Measurements from ENCODE around the gene SZT2.
A peak's percentile ranks its signal among the peaks of the same experiment; 100 is the strongest.
"Not testable (repeated sequence)": the region's sequence is repeated elsewhere in the genome, so short reads cannot be mapped to it uniquely, and the experiment has no call there.

The SZT2 gene

DNA sequence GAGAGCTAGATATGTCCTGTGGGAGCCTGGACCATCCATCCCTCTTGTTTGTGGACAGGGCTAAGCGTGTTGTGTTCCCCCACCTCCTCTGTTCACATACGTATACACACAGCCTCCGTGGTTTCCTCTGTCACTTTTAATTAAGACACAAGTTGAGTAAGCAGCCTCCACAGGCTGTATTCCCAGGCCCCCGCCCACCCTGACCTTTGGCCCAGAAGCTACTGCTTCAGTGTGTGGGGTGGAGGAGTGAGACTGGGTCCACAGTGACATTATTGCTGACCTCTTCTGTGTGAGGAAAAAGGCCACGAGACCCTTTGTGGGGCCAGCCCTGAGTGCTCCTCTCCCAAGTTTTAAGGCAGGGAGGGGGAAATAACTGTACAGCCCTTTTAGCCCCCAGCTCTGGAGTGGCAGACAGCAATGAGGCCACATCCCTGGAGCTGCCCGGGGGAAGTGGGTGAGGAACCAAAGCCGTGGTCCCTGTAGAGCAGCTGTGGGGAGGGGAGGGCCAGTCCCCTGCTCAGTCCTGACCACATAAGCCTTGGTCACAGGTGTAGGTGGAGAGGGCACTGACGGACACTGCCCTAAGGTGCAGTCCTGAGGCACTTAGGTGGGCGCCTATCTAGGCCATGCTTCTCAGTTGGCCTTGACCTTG lies 26.3 kb upstream of the SZT2 start:
- no peak for DNase-seq (ENCODE audit: low read depth in 2 of 2)

DNA sequence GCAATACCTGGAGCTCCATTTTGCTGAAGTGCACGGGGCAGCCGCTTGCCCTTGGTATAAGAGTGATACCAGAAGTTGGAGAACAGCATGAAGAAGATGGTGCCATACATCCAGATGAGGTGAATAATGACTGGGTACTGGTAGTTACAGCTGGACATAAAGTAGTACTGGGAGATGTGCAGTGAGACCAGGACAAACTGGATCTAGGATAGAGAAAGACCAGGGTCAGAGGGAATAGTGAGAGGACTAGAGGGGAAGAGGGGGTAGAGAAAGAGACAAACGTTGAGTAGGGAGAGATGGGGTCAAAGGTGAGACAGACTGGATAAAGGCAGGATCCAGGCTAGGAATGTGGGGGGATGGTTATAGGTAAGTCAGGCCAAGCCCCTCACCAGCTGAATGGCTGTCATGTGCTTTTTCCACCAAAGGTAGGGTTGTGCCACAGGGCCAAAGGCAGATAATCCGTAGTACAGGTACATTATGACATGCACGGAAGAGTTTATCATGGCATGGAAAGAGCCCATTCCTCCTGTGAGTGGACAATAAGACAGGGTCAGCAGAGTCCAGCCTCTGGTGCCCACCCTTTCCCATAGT lies 25.7 kb upstream of the SZT2 start:
- no peak for DNase-seq (ENCODE audit: low read depth in 2 of 2)

DNA sequence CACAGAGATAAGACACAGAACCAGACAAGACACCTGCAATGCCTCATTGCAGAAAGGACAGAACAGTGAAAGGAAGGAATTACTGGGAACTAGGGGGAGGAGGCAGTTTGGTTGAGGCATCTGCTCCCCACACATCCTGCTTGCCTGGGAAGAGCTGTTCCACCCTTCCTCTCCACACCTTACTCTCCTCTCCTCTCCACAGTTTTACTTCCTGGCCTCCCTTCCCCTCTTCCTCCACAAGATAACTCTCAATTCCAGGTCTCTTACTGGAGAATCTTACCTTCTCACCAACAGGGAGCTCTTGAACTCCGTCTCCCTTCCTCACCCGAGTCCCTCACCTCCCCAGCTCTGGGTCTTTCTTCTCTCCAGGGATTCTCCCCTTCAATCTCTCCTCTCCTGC lies 24.0 kb upstream of the SZT2 start:
- DNase-seq (ENCODE audit: low read depth in 2 of 2): no peak

DNA sequence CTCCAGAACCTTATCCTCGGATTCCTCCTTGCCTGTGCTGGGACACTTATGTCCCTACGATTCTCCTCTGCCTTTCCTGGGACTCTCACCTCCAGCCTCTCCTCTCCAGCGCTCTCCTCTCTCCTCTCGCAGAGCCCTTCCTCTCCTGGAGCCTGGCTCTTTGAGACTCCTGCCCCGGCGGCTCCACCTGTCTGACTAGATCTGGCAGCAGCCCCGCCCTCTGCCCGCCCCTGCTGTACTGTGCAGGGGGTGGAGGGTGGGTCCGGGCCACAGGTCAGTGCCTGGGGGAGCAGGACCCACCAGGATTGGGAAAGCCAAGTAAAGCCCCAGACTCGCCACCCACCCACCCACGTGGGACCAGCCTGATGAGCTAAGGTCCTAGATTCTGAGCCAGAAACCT lies 23.5 kb upstream of the SZT2 start:
- no peak for DNase-seq (ENCODE audit: low read depth in 2 of 2)

DNA sequence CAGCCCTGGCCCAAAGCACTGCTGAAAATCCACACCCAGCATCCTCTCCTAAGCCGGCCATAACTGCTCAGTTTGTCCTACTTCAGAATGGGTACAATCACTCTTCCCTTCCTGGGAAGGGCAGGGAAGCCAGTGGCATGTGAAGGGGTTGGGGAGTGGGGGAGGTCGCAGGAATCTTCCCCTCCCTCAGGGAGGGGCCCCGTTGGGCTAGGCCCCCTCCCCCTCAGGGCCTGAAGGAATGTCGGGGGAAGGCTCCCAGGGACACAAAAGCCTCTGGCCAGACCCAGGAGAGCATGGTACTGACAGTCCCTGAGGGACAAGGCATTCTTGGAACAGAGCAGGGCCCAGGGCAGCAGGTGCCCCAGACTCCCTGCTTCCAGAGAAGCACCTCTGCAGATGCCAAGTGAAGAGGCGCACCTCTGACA lies 23.1 kb upstream of the SZT2 start:
- no peak for DNase-seq (ENCODE audit: low read depth in 2 of 2)

DNA sequence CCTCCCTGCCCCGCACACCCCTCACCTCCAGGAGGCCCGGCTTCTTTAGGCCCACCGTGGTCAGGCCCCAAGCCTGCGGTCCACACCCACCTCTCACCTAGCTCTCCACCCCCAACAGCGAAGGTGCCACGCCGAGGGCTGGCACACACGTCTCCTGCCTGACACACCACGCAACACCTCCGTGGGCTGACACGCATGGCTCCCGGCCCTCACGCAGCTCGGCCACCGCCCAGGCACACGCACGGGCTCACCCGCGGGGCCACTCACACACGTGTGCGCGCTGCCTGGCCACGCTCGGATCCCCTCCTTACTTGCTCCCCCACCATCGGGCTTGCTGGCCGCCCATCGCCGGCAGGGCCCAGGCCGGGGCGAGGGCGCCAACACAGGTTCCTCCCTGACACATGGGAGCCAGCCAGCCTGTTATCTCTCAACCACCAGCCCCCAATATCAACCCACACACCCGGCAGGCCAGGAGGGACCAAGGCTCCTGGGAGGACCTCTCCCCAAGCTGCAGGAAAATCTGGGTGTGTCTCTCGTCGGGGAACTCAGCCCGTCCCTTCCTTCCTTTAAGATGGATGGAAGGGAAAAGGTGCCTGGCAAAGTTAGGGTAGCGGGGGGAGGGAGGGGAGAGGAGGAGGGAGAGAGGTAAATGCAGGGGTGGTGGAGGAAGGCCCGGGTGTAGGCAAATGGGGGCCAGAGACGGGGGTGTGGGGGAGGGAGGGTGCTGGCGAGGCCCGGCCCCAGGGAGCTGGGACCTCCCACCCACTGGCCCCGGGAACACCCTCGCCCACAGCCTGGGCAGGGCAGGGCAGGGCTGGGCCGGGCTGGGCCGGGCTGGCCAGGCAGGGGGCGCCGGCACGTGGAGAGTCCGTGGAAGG lies 22.4 kb upstream of the SZT2 start:
- peak in 1 of 2 experiments; percentile 57 for DNase-seq (ENCODE audit: low read depth in 2 of 2)

DNA sequence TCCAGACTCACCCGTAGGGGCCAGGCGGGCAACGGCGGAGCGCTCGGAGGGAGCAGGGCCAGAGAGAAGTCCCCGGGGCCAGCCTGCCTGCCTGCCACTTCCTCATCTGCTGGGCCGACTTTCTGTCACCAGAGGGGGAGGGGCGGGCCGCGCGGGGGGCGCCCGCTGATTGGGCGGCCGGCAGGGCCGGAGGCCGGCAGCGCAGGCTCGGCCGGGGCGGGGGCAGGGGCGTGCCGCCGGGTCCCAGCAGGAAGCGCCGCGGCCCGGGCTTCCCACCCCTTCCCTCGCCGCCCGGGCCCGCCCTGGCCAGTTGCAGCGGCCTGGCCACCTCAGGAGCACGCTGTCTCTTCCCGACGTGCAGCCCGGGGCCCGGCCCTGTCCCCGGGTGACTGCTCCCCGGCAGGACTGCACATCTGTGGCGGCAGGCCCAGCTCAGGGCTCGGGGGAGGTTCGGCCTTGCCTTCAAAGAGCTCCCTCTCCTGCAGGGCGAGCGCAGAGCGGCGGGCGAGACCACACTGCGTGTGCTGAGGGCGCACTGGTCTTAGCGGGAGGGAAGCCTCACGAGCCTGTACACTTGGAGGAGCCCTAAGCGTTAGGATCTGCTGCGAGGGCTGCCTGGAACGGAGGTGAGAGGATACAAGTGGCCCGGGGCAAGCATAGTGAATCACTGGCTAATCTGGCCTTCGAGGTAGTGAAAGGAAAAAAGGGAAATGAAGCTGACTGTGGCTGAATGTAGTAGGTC lies 21.6 kb upstream of the SZT2 start, which contains the start of gene ELOVL1:
Gene ELOVL1, minus strand, starts transcription at position 108 of the 742 bp plus-strand sequence. CDS start 2,402 bp downstream, outside the sequence.
- DNase-seq (ENCODE audit: low read depth in 2 of 2): peak; percentile 75 to 90

DNA sequence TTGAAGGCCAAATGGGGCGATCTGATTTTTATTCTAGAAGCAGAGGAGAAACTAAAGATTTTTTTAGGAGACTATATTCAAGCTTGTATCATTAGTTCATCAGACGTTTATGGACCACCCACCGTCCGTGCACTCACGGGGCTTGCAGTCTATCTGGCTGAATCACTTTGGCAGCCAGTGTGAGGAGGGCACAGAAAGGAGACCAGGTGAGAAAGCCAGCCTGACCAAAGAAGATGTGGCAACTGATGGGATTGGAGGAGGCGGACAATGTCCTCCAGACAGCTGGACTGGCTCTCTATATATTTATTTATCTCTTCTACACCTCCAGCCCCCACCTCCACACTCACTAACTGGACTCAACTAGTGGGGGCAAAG lies 21.1 kb upstream of the SZT2 start:
- no peak for DNase-seq (ENCODE audit: low read depth in 2 of 2)

DNA sequence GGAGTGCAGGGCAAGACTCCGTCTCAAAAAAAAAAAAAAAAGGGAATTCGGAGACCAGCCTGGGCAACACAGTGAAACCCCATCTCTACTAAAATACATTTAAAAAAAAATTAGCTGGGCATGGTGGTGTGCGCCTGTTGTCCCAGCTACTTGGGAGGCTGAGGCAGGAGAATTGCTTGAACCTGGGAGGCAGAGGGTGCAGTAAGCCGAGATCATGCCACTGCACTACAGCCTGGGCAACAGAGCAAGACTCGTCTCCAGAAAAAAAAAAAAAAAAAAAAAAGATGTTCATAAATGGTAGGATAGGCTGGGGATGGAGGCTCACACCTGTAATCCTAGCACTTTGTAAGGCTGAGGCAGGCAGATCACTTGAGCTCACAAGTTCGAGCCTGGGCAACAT lies 19.9 kb upstream of the SZT2 start:
- DNase-seq (ENCODE audit: low read depth in 2 of 2): not testable (repeated sequence)

DNA sequence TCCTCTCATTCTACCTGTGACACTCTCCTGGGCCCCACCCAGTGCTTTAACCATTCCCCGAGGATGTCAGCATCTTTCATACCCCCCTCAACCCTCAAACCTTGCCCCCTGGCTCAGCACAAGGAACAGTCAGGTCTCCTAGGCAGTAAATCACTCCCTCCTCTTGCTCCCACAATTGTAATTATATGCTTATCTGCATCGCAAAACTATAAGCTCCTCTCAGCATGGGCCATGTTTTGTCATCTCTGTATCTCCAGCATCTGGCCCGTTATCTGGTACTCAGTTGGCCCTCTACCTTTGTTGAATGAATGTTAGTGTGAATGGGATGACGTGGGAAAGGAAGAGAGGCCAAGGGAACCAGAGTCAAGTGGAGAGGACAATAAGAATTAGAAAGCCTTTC lies 19.1 kb upstream of the SZT2 start:
- DNase-seq (ENCODE audit: low read depth in 2 of 2): no peak

DNA sequence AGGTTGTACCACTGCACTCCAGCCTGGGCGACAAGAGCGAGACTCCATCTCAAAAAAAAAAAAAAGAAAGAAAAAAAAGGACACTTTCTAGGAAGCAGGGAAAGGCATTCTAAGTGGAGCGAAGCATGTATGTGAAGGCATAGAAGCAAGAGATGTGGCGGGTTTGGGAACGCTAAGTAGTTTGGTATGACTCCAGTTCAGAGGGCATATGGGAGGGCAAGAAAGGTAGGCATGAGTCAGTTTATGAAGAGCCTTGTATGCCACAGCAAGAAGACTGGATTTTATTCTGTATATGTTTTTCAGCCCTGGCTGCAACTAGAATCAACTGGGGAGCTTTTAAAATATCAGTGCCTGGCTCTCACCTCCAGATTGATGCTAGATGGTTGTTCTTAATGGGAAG lies 17.5 kb upstream of the SZT2 start:
- DNase-seq (ENCODE audit: low read depth in 2 of 2): no peak

DNA sequence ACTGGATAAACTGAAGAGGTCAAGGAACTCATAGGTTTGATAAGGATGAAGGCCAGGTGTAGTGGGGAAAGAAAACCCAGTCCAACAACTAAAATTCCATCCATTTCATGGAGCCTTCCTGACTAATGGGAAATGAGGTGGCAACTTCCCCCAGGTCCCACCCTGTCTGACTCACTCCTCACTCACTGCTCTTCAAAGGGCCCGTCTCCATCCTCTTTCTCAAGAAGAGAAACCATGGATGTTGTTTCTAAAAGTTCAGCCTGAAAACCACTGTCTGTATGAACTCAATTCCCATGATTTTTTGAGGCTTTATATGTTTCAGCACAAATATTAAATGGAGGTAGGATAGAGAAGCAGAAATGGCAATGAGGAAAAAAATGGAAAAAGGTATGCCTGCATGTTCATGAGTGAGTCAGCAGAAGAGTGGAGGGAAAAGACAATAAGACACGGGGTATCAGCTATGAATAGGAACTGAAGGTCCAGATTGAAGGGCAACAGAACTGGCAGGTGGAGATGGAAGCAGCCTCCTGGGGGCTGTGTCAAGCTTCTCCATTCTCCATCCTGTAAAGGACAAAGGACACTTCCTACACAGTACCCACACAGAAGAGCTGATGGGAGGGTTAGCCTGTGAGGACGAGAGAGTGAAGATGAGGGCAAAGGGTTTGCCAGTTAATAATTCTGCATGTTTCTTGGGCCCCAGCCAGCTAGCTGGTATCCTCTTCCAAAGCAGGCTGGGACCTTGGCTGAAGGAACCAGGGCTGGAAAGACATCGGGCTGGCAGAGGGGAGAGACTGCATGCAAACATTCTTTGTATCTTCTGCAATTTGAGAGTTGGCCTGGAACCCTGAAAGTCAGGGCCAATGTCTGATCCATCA lies 16.4 kb upstream of the SZT2 start:
- DNase-seq (ENCODE audit: low read depth in 2 of 2): no peak

DNA sequence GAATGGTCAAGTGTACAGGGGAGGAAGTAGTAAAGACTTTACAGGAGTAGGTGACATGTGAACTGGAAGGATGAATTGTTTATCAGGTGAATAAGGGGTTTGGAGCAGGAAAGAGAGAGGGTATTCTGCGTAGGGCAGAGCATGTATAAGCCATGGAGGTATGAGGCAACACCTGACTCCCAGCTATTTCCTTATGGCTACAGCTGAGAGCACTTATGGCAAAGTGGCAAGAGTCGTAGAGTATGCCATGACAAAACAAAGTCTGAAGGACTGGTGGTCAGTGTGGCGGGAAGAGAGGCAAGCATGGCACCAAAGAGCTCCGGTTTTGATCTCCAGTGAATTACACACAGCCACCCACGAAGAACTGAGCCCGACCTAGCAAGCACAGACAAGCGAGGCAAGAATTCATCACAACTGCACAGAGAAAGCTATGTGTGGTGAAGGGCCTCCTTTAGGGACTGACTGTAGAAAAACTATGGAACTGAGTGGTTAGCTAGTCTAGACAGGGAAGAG lies 12.9 kb upstream of the SZT2 start:
- DNase-seq (ENCODE audit: low read depth in 2 of 2): no peak

DNA sequence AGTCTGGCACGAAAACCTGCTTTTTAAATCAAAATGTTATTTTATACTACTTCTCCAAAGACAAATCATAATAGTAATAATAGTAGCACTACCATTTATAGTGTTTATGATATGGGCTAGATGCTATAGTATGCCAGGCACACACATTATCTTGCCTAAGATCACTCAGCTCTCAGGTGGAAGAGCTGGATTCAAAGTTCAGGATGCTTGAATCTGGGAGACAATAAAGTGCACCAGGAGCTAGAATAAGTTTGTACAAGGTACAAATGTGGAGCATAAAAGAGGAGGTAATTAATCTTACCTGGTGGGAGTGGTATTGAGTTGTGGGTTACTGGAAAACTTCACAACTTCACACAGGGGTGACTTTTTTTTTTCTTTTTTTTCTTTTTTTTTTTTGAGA lies 11.9 kb upstream of the SZT2 start:
- DNase-seq (ENCODE audit: low read depth in 2 of 2): no peak

DNA sequence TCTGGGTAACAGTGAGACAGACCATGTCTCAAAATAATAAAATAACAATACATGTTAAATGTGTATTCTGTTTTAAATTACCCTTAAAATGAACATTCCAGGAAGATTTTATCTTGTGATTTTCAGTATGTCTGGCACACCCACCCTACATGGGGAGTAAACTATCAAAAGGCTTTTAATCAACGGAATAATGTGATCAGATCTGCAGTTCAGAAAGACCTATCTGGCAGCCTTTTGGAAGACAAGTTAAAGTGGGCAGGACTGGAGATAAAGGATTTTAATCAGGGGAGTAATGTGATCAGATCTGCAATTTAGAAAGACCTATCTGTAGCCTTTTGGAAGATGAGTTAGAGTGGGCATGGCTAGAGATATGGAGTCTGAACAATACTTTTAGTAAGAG lies 10.2 kb upstream of the SZT2 start:
- DNase-seq (ENCODE audit: low read depth in 2 of 2): no peak

DNA sequence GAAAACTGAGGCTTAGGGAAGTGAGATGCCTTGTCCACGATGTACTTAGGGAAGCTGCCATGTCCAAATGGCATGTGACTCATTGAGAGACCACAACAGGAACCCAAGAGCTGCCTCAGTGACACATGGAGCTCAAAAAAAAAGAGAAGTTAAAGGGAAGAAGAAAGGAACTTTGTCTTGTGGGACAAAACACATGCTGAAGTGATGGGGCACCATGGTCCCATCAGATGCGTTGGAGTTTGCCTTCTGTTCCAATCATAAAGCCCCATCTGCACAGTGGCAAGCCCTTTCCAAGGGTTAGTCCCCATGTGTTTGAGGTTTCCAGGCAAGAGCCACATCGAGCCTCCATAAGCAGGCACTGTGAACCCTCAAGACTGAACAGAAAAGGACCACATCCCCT lies 8.1 kb upstream of the SZT2 start:
- DNase-seq (ENCODE audit: low read depth in 2 of 2): no peak

DNA sequence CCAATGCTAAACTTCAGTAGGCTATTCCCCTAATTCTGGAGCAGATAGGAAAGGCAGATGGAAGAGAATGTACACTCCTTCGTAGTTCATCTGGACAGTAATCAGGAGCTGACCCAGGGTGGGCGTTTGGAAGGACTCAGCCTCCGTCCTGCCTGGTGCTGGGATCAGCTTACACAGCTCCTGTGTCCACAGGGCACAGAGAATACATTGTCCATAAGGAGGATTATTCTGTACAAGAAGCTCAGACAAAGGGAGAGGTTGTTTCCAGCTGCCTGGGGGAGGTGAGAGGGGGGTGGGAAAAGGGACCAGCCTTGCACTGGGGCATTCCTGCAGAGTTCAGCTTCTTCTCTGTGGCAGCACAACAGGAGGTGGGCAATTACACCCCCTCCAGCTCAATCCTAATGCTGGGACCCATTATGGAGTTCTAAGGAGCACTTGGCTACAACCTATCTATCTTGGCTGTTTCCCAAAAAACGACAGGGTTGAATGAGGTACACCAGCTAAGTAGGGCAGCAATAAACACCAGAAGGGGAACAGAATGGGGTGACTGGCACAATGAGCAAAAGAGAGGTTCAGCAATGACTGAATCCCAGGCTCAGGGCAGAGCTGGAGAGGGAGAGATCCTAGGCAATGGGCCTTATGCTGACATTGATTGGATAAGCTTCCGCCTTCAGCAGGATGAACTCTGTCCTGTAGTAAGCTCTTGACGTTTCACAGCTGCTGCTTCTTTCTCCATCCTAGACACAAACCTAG lies 7.5 kb upstream of the SZT2 start:
- no peak for DNase-seq (ENCODE audit: low read depth in 2 of 2)

DNA sequence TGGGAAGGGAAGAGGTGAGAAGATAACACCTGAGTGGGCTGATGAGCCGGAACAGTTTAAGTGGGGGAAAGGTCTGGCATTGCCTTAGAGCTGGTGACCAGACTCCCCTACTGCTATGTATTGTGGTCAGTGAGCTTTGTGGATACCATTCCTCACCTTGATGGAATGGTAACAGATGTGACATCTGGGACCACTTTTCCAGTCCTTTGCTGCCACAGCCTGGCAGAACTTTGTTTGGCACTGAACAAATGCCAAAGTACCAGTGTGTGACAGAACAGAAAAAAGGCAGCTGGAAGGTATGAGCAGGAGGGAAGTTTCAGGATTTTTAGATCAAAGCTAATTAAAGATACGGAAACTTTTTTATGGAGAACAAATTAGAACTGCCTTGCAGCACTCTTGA lies 6.2 kb upstream of the SZT2 start:
- DNase-seq (ENCODE audit: low read depth in 2 of 2): no peak

DNA sequence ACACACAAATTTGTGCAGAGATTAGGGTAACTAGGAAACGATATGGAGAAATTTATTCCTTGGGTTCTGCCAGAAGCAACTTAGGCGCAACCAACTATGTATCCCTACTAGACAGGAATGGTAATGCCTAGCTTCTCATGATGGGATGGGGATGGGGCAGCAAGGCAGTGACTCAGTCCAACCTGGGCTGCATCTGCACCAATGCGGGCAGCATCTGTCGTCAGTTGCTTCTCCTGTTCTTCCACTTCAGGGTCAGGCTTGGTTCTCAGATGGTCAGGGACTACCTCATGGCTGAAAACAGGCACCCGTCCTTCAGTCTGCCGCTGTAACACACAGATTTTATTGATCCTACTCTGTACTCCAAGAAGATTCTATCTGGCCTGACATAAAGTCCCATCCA lies 3.0 kb upstream of the SZT2 start:
- DNase-seq (ENCODE audit: low read depth in 2 of 2): no peak

DNA sequence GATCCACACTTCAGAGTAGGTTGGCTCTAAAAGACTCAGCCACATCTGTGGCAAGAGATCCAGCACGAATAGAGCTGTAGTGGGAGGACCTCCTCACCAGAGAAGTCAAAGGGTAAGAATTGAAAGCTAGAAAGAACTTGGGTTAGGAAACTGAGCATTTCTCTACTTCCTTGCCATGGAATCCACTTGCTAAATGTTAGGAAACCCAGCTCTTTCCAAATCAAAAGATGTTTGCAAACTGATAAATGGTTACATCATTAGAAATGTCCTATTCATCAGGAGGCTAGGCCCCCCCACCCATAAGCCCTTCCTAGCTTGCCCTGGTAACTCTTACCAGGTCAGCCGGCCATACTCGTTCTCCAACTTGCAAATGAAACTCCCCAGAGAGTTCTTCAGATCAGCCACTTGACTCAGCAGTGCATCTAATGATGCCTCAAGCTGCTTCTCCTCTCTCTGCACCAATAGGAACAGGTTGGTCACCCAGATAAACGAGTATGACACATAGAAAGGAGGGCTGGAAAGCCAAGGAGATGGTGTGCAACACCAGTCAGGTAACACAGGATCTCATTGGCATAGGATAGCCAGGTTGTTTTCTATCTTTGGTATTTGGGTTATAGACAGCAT lies 1.6 kb upstream of the SZT2 start:
- DNase-seq (ENCODE audit: low read depth in 2 of 2): no peak

All from stimulated activated CD4-positive, alpha-beta T cell treated with anti-CD3 and anti-CD28 coated beads, Interleukin-12 subunit alpha, Interleukin-12 subunit beta, amount 100 ng/mL, for 24 hours (primary cell).